GDM1 (cell line): Measurements from ENCODE around the gene LRCH1.

ENCODE experiments used
- DNase-seq: peaks from one replicate; lab custom pipeline; 2025; lab: John Stamatoyannopoulos, UW

The LRCH1 gene

GRCh38 chr13:46562152-46562551, 9.2 kb downstream of the LRCH1 start:
- no peak for DNase-seq

GRCh38 chr13:46562581-46562980, 9.6 kb downstream of the LRCH1 start:
- no peak for DNase-seq

GRCh38 chr13:46565808-46566750, 13.1 kb downstream of the LRCH1 start:
- no peak for DNase-seq

- no peak for DNase-seq
Observed at GRCh38 chr13:46567671-46568070, 14.7 kb downstream of the LRCH1 start.

- no peak for DNase-seq
Observed at GRCh38 chr13:46569456-46569855, 16.5 kb downstream of the LRCH1 start.

- DNase-seq = no peak
Observed at GRCh38 chr13:46570273-46570672, 17.3 kb downstream of the LRCH1 start.

GRCh38 chr13:46571189-46571908, 18.4 kb downstream of the LRCH1 start:
- no peak for DNase-seq

GRCh38 chr13:46571909-46572595, 19.1 kb downstream of the LRCH1 start:
- DNase-seq = no peak

- no peak for DNase-seq
Observed at GRCh38 chr13:46572752-46573431, 19.9 kb downstream of the LRCH1 start.

- no peak for DNase-seq
Observed at GRCh38 chr13:46575301-46575771, 22.4 kb downstream of the LRCH1 start.

GRCh38 chr13:46575818-46576221, 22.9 kb downstream of the LRCH1 start:
- no peak for DNase-seq

- DNase-seq = no peak
Observed at GRCh38 chr13:46576762-46577161, 23.8 kb downstream of the LRCH1 start.

GRCh38 chr13:46577696-46578589, 25.0 kb downstream of the LRCH1 start:
- no peak for DNase-seq

- DNase-seq = no peak
Observed at GRCh38 chr13:46578590-46578975, 25.6 kb downstream of the LRCH1 start.

- no peak for DNase-seq
Observed at GRCh38 chr13:46580362-46580839, 27.4 kb downstream of the LRCH1 start.

GRCh38 chr13:46582190-46582589, 29.2 kb downstream of the LRCH1 start:
- no peak for DNase-seq

GRCh38 chr13:46586751-46587514, 34.0 kb downstream of the LRCH1 start:
- no peak for DNase-seq

GRCh38 chr13:46587807-46588418, 34.9 kb downstream of the LRCH1 start:
- DNase-seq = no peak

- no peak for DNase-seq
Observed at GRCh38 chr13:46592385-46592784, 39.4 kb downstream of the LRCH1 start.
